Stimulated activated CD8-positive, alpha-beta memory T cell treated with anti-CD3 and anti-CD28 coated beads, Interleukin-4, amount 100 ng/mL, for 24 hours (primary cell): Measurements from ENCODE around the gene ARL15.
A peak's percentile ranks its signal among the peaks of the same experiment; 100 is the strongest.

ENCODE experiments used
- DNase-seq: peaks from one replicate; pipeline ENCODE4 v3.0.0-alpha.2; 2020; ENCODE audit warnings: low read depth

Gene ARL15

GRCh38 chr5:54243483-54244080 is 66.8 kb downstream of the ARL15 start:
- DNase-seq = no peak

DNA sequence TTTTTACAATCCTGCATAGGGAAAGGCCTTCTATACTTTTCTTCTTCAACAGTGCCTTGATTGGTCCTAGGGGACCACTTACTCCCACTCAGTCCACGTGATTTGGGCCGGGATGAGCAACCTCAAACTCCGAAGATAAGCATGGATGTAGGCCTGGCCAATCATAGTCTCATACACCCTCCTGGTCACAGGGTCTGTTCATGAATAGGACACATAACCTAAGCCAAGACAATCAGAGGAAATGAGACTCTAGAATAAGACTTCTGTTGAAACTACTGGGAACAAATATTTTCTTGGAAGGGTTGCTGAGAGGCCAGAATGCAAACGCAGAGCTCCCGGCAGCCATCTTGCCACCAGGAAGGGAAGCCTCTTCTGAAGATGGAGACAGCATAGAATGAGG is 68.1 kb downstream of the ARL15 start:
- DNase-seq = no peak

GRCh38 chr5:54234304-54234933 is 76.0 kb downstream of the ARL15 start:
- DNase-seq = no peak

DNA sequence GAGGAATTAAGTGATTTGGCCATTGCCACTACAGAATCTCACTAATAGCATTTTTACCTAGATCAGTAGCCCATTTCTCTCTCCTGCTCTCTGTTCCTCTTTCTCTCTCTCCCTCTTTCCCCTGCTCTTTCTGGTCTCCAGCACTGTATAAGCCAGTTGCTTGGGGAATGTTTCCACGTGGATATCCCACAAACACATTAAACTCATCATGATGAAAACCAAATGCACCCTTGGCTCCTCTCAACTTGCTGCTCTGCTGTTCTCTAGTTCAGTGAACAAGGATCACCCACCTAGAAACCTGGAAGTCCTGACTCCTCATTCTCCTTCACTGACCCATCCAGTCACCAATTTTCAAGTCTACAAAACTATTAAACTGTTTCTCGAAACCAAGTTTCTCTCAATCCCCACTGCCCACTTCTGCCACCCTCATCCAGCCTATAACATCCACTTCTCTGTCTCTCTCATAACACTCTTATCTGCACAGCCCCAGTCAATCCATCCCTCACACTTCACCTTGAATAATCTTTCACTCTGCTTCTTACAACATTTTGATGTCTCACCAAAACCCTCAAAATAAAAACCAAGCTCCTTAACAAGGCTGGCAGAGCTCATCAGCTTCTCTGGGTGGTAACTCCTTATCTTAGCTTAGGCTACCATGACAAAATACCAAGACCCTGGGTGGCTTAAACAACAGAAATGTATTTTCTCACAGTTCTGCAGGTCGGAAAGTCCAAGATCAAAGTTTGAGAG is 79.3 kb downstream of the ARL15 start:
- no peak for DNase-seq

- peak; percentile 57 for DNase-seq
Observed at GRCh38 chr5:54229041-54229780, 81.2 kb downstream of the ARL15 start.

- DNase-seq = no peak
Observed at GRCh38 chr5:54227759-54228158, 82.6 kb downstream of the ARL15 start.

DNA sequence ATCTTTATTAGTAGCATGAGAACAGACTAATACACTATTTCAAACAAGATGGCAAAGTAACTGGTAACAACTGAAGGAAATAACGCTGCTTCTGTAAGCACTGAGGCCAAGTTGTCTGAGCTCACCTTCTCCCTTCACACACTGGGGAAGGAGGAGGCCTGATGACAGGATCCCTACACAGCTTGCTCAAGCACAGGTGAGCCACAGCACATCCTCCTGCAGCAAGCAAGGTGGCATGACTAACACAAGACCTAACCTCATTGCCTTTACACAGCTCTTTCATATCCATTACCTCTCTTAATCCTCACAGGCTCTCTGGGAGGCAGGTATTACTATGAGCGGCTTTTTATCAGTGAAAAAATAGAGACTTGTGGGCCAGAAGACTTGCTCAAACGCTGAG is 83.3 kb downstream of the ARL15 start:
- DNase-seq = no peak

- DNase-seq = no peak
Observed at GRCh38 chr5:54226215-54226614, 84.2 kb downstream of the ARL15 start.

DNA sequence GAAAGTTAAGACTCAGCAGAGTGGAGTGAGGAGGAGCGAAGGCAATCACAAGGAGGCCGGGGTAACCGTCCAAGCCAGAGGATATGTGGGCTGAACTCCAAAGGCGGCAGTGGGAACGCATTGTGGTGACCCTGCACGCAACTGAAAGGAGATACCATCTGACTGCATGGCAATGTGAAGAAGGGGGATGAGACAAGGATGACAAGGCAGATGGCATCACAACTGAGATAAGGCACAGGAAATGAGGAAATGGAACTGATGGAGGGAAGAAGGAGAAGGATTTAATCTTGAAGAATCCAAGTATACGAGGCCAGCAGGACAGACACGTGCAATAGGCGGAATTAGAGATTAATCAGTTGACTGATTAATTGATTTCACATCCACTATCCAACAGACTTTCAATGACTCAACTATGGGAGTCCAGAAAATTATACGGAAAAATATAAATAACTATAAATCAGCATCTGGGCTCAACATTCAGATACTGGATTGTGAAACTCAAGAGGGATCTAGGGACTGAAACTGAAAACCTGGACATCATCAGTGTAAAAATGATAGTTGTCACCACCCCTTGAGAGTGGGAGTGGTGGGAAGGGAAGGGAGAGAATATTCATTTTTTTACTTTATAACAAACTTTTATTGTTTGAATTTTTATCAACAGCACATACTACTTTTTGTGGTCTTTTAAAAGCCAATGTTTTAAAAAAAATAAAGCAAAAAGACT is 86.1 kb downstream of the ARL15 start:
- DNase-seq = no peak

DNA sequence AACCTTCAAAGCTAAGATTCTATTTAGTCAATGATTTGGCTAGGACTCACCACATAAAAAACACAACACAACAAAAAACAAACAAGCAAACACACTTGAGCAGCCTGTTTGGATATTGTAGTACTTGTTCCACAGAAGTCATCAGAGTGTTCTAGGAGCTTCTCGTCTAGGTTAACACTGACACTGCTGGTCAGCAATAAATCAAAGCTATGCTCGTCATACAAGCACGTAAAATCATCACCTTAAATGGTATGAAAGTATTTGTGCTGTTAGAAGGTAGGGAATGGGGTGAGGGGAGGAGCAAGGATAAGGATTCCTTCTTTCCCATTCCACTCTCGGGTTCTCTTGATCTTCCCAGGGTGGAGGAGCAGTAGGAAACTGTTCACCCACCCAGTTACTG is 88.0 kb downstream of the ARL15 start:
- no peak for DNase-seq

DNA sequence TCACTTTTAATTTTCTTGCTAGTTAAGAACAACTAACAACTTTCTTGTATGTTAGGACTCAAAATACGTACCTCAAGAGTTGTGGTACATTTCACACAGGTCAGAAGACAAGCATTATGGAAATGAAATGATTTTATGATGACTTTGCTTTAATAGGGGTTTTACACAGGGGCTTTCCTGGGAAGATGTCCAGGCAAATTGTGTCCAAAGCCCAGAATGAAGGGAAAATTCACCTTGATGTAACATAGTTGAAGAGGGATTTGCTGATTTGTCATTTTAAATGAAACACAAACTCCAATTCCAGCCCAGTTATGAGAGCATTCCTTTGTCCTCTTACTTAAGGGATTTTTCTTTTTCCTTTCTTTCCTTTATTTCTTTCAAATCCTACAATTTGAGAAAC is 89.2 kb downstream of the ARL15 start:
- DNase-seq = no peak

DNA sequence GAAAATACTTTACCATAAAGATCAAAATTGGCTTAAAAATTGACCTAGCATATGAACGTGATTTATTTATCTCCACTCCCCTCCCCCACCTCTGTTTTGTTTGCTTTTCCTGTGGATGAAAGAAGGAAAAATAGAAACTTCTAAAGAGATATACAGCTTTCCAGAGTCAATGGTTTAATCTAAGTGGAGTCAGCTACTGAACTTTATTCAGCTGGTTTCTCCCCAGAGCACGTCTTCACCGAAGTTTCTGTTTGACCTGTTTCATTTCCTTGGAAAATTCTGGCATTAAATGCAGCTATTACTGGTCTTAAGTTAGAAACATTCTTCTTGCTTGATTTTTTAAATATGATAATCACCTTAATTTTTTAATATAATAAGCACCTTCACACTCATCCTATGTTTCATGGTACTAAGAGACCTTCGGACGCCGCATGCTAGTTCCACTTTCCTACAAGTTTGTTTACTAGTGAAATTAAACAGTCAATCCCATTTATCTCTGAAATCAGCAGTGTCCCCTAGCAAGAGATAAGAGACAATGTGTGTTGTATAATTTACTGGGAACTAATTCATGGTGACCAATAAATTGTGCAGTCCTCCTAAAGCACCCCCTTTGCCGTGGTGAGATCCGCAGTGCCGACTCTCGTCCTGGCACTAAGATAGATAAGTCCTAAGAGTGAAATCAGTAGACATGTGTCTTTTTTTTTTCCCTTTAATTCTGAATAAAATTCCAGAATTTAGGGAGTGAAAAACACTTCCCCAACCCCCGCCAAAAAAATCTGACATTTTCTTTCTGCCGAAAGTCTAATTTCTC is 89.9 kb downstream of the ARL15 start:
- DNase-seq = no peak

DNA sequence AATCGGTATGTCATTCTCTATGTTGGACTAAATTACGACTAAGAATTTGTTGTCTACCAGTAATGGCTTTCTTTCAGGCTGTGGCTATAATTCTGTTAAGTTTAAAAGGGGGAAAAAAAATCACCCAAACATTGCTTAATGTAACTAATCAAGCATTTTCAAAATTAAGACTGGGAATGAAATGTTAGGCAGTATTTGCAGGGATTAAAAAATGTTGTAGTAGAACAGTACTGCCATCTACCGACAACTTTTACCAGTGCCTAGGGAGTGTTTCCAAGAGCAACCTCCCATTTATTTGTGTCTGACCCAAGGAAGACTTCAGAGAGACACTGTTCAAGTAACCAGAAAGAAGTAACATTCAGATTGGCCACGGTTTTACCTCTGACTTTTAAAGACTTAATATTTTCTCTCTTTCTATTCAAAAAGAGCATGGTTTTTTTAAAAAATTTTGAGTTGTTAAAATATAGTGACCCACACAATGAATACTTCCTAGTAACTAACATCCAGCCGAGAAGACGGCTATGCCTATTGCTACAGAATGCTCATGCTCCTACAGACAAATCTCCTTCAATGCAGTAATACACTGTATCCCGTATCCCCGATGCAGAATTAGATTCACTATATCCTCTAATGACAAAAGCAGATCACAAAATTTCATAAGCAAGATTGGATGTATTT is 92.4 kb downstream of the ARL15 start:
- no peak for DNase-seq

GRCh38 chr5:54215233-54215736 is 95.1 kb downstream of the ARL15 start:
- DNase-seq = no peak

DNA sequence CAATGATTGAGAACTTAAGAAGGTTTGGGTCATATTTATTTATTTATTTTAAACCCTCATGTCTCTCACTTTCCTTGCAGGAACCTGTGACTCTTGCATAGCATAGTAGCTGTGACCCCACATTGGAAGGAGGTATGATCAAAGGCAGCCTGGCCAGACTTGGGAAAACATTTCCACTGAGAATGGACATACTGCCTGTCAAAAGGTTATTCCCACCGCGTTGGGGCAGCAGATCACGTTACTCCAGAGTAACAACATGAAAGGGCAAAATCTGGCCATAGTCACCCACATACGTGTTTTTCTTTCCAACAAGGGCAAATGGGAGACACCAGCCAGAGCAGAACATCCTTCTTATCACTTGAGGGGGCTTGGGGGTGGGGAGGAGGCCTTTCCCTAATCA is 95.7 kb downstream of the ARL15 start:
- no peak for DNase-seq

DNA sequence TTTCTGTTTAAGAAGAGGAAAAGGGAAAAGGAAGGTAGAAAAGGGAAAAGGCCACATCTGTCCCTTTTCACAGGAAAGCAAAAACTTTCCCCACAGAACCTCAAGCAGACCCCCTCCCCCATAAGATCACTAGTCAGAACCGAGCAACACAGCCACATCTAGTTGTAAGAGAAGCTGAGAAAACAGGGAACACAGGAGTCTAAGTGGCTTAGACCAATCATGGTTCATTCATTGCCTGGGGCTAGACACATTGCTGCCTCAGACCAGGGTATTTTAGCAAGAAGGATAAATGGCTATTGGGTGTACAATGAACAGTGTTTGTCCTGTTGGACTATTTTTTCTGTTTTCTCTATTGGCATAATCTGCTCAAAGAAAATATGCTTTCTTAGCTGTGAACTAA is 98.0 kb downstream of the ARL15 start:
- no peak for DNase-seq

DNA sequence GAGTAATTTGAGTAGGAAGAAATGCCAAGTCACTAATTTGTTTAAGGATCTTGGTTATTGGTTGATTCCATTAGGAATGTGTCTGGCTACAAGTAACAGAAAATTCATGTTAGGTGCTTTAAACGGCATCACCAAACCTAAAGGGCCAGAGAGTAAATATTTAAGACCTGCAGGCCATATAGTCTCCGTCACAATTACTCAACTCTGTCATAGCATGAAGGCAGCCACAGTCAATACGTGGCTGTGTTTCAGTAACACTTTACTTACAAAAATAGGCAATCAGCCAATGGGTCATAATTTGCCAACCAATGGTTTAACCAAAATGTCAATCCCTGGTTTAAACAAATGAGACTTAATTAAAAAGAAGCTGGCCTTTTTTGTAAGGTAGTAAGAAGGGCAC is 98.5 kb downstream of the ARL15 start:
- no peak for DNase-seq

- DNase-seq = no peak
Observed at GRCh38 chr5:54207566-54207965, 102.8 kb downstream of the ARL15 start.

DNA sequence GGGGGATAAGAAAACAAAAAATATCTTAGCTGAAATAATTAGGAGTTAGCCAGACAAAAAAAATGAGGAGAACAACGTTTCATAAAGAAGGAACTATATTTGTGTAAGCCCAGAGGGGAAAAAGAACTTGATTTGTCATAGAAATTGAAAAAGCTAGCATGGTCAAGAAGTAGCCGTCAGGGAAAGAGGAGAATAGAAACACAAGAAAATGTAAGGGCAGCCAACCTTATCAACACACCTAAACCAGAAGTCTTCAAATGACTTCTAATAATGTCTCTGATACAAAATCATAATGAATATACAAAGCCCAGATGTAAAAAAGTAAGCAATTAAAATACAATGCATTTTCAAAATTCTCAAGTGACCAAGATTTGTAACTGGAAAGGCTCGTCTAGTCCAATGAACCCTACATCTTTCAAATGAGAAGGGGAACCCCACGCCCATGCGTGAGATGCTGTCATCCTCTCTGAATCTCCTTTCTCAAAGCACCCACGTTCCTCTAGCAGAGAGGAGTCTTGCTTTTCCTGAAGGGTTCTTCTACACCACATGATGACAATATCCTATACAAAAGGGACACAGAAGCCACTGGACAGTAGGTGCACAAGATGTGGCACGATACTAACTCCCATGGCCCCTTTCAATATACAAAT is 103.7 kb downstream of the ARL15 start:
- DNase-seq = no peak

DNA sequence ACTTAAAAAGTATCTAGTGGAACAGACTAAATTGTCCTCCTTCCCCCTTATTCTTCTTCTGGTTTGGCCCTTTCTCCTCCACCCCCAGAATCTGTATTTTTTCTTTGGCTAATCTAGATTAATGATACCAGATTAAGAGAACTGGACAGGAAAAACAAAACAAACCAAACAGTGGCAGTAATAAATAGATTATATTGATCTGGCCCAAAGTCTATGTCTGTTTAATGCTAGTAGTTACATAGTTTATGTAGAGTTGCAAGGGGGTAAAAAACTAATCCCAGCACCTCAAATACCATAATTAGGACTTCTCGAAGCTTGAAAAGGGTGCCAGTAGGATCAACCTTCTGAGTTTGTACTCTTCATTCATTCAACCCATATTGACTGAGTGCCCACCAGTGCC is 104.5 kb downstream of the ARL15 start:
- DNase-seq = no peak
